ENCODE measurements around the gene RBCK1.
"Not testable (repeated sequence)": the region's sequence is repeated elsewhere in the genome, so short reads cannot be mapped to it uniquely, and the experiment has no call there.

The RBCK1 gene

GRCh38 chr20:476561-477249 lies 68.6 kb downstream of the RBCK1 start:
- not testable (repeated sequence) for DNase-seq

GRCh38 chr20:478010-478948 lies 70.2 kb downstream of the RBCK1 start:
- no peak for DNase-seq

GRCh38 chr20:478949-479429 lies 70.9 kb downstream of the RBCK1 start:
- DNase-seq: peak; percentile 72

- no peak for DNase-seq
Measured at GRCh38 chr20:479487-479886, 71.4 kb downstream of the RBCK1 start.

- no peak for DNase-seq
Measured at GRCh38 chr20:480044-480443, 71.9 kb downstream of the RBCK1 start.

- no peak for DNase-seq
Measured at GRCh38 chr20:481167-481566, 73.1 kb downstream of the RBCK1 start.
